Epithelial cell of proximal tubule (primary cell): Measurements from ENCODE around the gene TRIM75. TPM values are rescaled to one million over a fixed set of nuclear protein-coding genes. Genes with fewer than 3 reads are reported as not detected.
"Not testable (repeated sequence)": the region's sequence is repeated elsewhere in the genome, so short reads cannot be mapped to it uniquely, and the experiment has no call there.

Source experiments
- DNase-seq: peaks from one replicate; pipeline ENCODE4 v3.0.0-alpha.2; 2011; ENCODE audit warnings: low read depth
- H3K4me3 ChIP-seq: 2 replicates; pipeline ENCODE4 v1.5.1; 2011; ENCODE audit warnings: low read depth, mild to moderate bottlenecking, low read length
- CTCF ChIP-seq: conservative IDR thresholded peaks from 2 replicates; pipeline ENCODE4 v1.5.1; 2012; ENCODE audit warnings: low read depth, mild to moderate bottlenecking, low read length
- total RNA-seq: library from RNA; depleted of rRNA; stranded (reverse); fragments of >200 nt; gene quantifications from 2 replicates; pipeline ENCODE4 v1.2.3, GENCODE V29; 2015

Gene TRIM75
- total RNA-seq, 1 donor from 2014 or later = not detected

DNA sequence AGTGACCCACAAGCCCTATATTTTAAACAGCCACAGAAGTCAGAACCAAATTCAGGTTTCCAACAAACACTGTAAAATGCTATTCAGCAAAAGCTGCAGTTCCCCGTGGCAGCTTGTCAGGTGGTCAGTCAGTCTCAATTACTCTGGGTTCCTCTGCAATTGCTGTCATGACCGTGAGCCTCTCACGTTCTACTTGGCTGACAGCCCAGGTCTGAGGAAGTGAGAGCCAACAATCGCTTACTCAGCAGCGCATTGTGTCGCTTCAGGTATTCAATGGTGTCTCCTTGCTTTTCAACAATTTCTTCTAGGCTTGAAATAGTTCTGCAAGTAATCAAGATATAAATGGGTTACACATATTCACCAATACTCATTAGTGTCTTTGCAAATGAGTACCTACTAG, 25.8 kb downstream of the TRIM75 start:
- DNase-seq = peak; percentile 39
- no peak for TF ChIP-seq CTCF
- H3K4me3 ChIP-seq = no peak overlapping the region

GRCh38 chr4:165084787-165085186, 31.1 kb downstream of the TRIM75 start:
- not testable (repeated sequence) for DNase-seq, H3K4me3 ChIP-seq

GRCh38 chr4:165085946-165086345, 32.3 kb downstream of the TRIM75 start:
- TF ChIP-seq CTCF = no peak
- H3K4me3 ChIP-seq = no peak overlapping the region
- DNase-seq = no peak

DNA sequence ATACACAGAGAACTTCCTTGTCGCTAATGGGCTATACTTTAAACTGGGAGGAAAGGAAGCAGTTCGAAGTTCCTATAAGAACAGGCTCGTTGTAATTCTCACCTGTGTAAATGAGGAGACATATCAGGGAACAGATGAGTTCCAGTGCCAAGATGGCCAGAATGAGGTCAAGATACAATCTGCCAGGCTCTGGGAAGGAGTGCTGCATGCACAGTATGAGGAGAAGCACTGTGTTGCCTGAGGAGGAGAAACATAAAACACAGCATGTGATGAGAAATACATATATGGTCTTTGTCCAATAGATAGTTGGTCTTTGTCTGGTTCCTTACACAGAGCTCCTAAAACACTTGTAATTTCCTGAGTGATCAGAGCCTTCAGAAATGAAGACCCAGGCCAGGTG, 34.7 kb downstream of the TRIM75 start:
- no peak for DNase-seq
- no peak overlapping the region for H3K4me3 ChIP-seq
- no peak for TF ChIP-seq CTCF

DNA sequence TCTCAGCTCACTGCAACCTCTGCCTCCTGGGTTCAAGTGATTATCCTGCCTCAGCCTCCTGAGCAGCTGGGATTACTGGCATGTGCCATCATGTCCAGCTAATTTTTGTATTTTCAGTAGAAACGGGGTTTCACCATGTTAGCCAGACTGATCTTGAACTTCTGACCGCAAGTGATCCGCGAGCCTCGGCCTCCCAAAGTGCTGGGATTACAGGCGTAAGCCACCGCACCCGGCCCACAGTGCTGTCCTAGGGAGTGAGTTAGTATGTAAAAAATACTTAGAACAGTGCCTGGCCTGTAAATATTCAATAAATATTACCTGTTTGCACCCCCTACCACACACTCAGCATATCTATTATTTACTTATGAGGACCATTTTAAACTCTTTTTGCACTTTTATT, 38.5 kb downstream of the TRIM75 start:
- not testable (repeated sequence) for H3K4me3 ChIP-seq, DNase-seq

- TF ChIP-seq CTCF = no peak
Measured at GRCh38 chr4:165094873-165095272, 41.2 kb downstream of the TRIM75 start.

DNA sequence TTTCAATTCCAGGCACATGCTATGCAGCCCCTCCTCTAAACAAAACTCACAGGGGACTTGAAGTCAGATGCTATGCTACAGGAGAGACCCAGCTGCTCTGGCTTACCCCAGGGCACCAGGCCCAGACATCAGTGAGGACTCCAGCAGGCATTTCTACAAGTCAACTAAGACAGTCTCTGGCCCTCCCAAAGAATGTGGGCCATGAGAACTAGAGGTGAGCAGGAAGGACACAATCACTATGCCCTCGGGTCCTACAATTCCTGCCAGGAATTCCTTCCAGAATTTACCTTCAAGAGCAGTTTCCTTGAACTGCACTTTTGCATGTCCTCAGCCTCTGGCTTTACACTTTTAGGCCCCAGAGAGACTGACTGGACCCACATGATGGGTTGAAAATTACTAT, 41.6 kb downstream of the TRIM75 start:
- TF ChIP-seq CTCF = no peak
- no peak overlapping the region for H3K4me3 ChIP-seq
- no peak for DNase-seq

More at GRCh38 chr4:165094873-165095272, 41.2 kb downstream of the TRIM75 start:
- no peak overlapping the region for H3K4me3 ChIP-seq
- DNase-seq = no peak

DNA sequence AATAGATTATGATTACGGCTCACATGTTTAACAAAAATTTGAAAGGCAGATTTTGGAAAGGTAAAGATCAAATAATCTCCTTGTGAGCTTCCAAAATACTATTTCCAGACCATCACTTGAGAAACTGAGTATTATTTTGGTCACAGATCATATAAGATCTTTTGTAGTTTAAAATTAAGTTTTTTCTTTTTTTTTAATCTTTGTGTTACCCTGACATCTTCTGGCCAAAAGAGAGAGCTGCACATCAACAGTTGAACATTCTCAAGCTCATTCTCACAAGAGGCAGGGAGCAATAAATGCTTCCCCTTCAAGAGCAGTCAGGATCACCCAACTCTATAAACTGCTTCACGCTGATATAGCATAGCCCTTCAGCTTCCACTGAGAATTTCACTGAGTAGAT, 43.1 kb downstream of the TRIM75 start:
- H3K4me3 ChIP-seq = no peak overlapping the region
- TF ChIP-seq CTCF = peak; percentile 65
- DNase-seq = no peak
